Measurements from ENCODE around the gene HECTD4. TPM values are rescaled to one million over a fixed set of nuclear protein-coding genes. Genes with fewer than 3 reads are reported as not detected.

HECTD4 gene
- total and polyA plus RNA-seq, 7 donors: 2.1 to 22.8 (median 14.6) TPM

GRCh38 chr12:112382866-112383265 lies 635 bp upstream of the HECTD4 start:
- Histone ChIP-seq H3K27me3 (ENCODE audit: insufficient read depth in 3 of 3, low read length in 2 of 3) (no peaks in the 10 kb centered on the region), H3K4me3 (peak overlapping the region; percentile 87), H3K36me3 (ENCODE audit: insufficient read depth in 1 of 2, low read depth in 1 of 2) (no peaks in the 10 kb centered on the region), H3K27ac (peak overlapping the region; percentile 92), H3K9me3 (no peaks in the 10 kb centered on the region), H3K4me1 (peaks cover 14% of the 10 kb centered on the region)
- TF ChIP-seq, protein P1, sequence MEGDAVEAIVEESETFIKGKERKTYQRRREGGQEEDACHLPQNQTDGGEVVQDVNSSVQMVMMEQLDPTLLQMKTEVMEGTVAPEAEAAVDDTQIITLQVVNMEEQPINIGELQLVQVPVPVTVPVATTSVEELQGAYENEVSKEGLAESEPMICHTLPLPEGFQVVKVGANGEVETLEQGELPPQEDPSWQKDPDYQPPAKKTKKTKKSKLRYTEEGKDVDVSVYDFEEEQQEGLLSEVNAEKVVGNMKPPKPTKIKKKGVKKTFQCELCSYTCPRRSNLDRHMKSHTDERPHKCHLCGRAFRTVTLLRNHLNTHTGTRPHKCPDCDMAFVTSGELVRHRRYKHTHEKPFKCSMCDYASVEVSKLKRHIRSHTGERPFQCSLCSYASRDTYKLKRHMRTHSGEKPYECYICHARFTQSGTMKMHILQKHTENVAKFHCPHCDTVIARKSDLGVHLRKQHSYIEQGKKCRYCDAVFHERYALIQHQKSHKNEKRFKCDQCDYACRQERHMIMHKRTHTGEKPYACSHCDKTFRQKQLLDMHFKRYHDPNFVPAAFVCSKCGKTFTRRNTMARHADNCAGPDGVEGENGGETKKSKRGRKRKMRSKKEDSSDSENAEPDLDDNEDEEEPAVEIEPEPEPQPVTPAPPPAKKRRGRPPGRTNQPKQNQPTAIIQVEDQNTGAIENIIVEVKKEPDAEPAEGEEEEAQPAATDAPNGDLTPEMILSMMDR (IDR thresholded peaks at IDR 0.05): no peak
- 85 to 93% (median 87%) methylated on average over 11 of the region's 11 CpGs for WGBS, 3 donors
- no peak for DNase-seq
- ATAC-seq: no peak
- intact Hi-C loops (cut with DNase I): loop anchor here (5.0 to 10.0 kb wide), 2 partner anchors 101 to 438 kb away; no protein-coding TSS in a partner anchor

DNA sequence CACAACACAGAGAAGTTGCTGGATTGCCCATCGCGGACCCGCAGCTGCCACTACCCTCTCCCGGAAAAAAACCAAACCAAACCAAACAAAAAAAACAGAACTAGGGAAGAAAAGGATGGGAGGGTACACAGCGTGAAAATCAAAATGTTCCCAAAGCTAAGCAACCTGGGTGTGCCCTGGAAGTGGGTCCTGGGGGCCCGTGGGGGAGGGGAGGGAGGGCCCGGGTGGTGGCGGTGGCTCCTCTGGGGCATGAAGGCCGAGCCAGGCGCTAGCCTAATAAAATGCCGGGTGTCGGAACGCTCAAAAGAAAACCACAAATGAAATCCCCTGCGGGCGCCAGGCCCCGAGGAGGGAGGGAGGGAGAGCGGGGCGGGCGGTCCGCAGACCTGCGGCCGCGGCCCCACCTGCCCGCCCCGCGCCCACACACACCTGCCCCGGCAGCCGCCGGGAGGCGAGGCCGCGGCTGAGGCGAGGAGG lies 787 bp downstream of the HECTD4 start:
- peak; percentile 18 to 56 for DNase-seq
- Histone ChIP-seq H3K9me3 (no peaks in the 10 kb centered on the region), H3K4me1 (peaks cover 14% of the 10 kb centered on the region), H3K27me3 (ENCODE audit: insufficient read depth in 3 of 3, low read length in 2 of 3) (no peaks in the 10 kb centered on the region), H3K27ac (peak overlapping the region; percentile 92), H3K36me3 (ENCODE audit: insufficient read depth in 1 of 2, low read depth in 1 of 2) (no peaks in the 10 kb centered on the region), H3K4me3 (peak overlapping the region; percentile 87)
- TF ChIP-seq, protein P1 (IDR thresholded peaks at IDR 0.05): no peak
- ATAC-seq: peak; percentile 20 to 63 (median 32)
- intact Hi-C loops (cut with DNase I): loop anchor here (5.0 to 10.0 kb wide), 2 partner anchors 99 to 437 kb away; no protein-coding TSS in a partner anchor
- WGBS, 3 donors: 1 to 46% (median 1%) methylated on average over 12 to 33 of the region's 33 CpGs

- H3K4me3 ChIP-seq: peak overlapping the region; percentile 87
- TF ChIP-seq, protein P1 (IDR thresholded peaks at IDR 0.05): no peak
- H3K36me3 ChIP-seq (ENCODE audit: insufficient read depth in 1 of 2, low read depth in 1 of 2): no peaks in the 10 kb centered on the region
- 35 to 73% (median 40%) methylated on average over 34 of the region's 34 CpGs for WGBS, 3 donors
- H3K9me3 ChIP-seq: no peaks in the 10 kb centered on the region
- H3K27me3 ChIP-seq (ENCODE audit: insufficient read depth in 3 of 3, low read length in 2 of 3): no peaks in the 10 kb centered on the region
- no peak for ATAC-seq
- peak overlapping the region; percentile 92 for H3K27ac ChIP-seq
- intact Hi-C loops (cut with DNase I): loop anchor here (5.0 to 10.0 kb wide), 2 partner anchors 99 to 436 kb away; no protein-coding TSS in a partner anchor
- H3K4me1 ChIP-seq: peaks cover 14% of the 10 kb centered on the region
- no peak for DNase-seq
Measured at GRCh38 chr12:112380663-112381405, 1.4 kb downstream of the HECTD4 start.

- Histone ChIP-seq H3K27ac (no peak overlapping the region), H3K27me3 (ENCODE audit: insufficient read depth in 3 of 3, low read length in 2 of 3) (no peaks in the 10 kb centered on the region), H3K4me3 (no peak overlapping the region), H3K4me1 (peaks cover 15% of the 10 kb centered on the region), H3K36me3 (ENCODE audit: insufficient read depth in 1 of 2, low read depth in 1 of 2) (no peaks in the 10 kb centered on the region), H3K9me3 (no peaks in the 10 kb centered on the region)
- no peak for DNase-seq
- no peak for ATAC-seq
- intact Hi-C loops (cut with DNase I): no loop called here
- TF ChIP-seq, protein P1 (IDR thresholded peaks at IDR 0.05): no peak
- WGBS, 3 donors: 69 to 79% (median 71%) methylated on average over 5 of the region's 5 CpGs
Measured at GRCh38 chr12:112375105-112375504, 7.1 kb downstream of the HECTD4 start.

All from psoas muscle (tissue), 8 donors.